Neuronal stem cell (in vitro differentiated cells): ENCODE results near the gene CDK13.

ENCODE experiments used
- DNase-seq: peaks from one replicate; pipeline ENCODE4 v3.0.0-alpha.2; 2013; ENCODE audit warnings: low spot score
- H2AFZ ChIP-seq: one replicate; pipeline ENCODE4 v1.6.1; 2013; ENCODE audit warnings: mild to moderate bottlenecking, low read length, inconsistent platforms
- H2AK5ac ChIP-seq: 2 replicates; pipeline ENCODE4 v1.6.1; 2013; ENCODE audit warnings: low read depth, mild to moderate bottlenecking, inconsistent platforms, low read length, moderate library complexity, mixed read lengths
- H2BK120ac ChIP-seq: 2 replicates; pipeline ENCODE4 v1.6.1; 2013; ENCODE audit warnings: low read depth, mild to moderate bottlenecking, inconsistent platforms, low read length, moderate library complexity, mixed read lengths
- H2BK12ac ChIP-seq: one replicate; pipeline ENCODE4 v1.6.1; 2013; ENCODE audit warnings: low read length, inconsistent platforms
- H2BK15ac ChIP-seq: 2 replicates; pipeline ENCODE4 v1.6.1; 2013; ENCODE audit warnings: mild to moderate bottlenecking, low read length, inconsistent platforms, mixed read lengths
- H2BK5ac ChIP-seq: one replicate; pipeline ENCODE4 v1.6.1; 2013; ENCODE audit warnings: inconsistent platforms, mild to moderate bottlenecking, low read length, moderate library complexity
- H3K14ac ChIP-seq: one replicate; pipeline ENCODE4 v1.6.1; 2013; ENCODE audit warnings: low read length, inconsistent platforms
- H3K18ac ChIP-seq: 2 replicates; pipeline ENCODE4 v1.6.1; 2013; ENCODE audit warnings: low read length, inconsistent platforms
- H3K23ac ChIP-seq: 2 replicates; pipeline ENCODE4 v1.6.1; 2013; ENCODE audit warnings: low read depth, mild to moderate bottlenecking, mixed read lengths, low read length, inconsistent platforms; ENCODE audit not compliant: poor library complexity
- H3K27ac ChIP-seq: replicated peaks from 3 replicates; pipeline ENCODE4 v1.5.1; 2013; ENCODE audit warnings: low read length, inconsistent platforms
- H3K27me3 ChIP-seq, 3 experiments: 2 replicates each; pipeline ENCODE4 v1.6.1; 2013; ENCODE audit warnings: low read length in 3 of 3, mild to moderate bottlenecking in 2 of 3, inconsistent platforms in 1 of 3, low read depth in 1 of 3, mixed read lengths in 1 of 3, moderate library complexity in 1 of 3; ENCODE audit not compliant: control insufficient read depth in 3 of 3, insufficient read depth in 3 of 3
- H3K36me3 ChIP-seq, 2 donors: replicated peaks in 1 of 2; 2 replicates each; pipeline ENCODE4 v1.6.1; 2013; ENCODE audit warnings: low read length in 2 of 2; ENCODE audit not compliant: control insufficient read depth in 2 of 2, insufficient read depth in 2 of 2
- H3K4ac ChIP-seq: 2 replicates; pipeline ENCODE4 v1.6.1; 2013; ENCODE audit warnings: inconsistent platforms, mild to moderate bottlenecking, low read length, moderate library complexity
- H3K4me1 ChIP-seq, 2 donors: 1 replicate in 1 of 2; 2 replicates in 1 of 2; pipeline ENCODE4 v1.6.1; 2013; ENCODE audit warnings: low read length in 2 of 2, low read depth in 1 of 2; ENCODE audit not compliant: control insufficient read depth in 2 of 2, insufficient read depth in 1 of 2
- H3K4me2 ChIP-seq: one replicate; pipeline ENCODE4 v1.6.1; 2013; ENCODE audit warnings: mild to moderate bottlenecking, low read length, inconsistent platforms; ENCODE audit not compliant: insufficient read depth, poor library complexity, severe bottlenecking
- H3K4me3 ChIP-seq, 2 donors: 2 replicates each; pipeline ENCODE4 v1.5.1; 2013; ENCODE audit warnings: low read length in 2 of 2, mild to moderate bottlenecking in 2 of 2, inconsistent platforms in 1 of 2, moderate library complexity in 1 of 2
- H3K79me1 ChIP-seq: one replicate; pipeline ENCODE4 v1.6.1; 2013; ENCODE audit warnings: low read depth, mild to moderate bottlenecking, inconsistent platforms, low read length, moderate library complexity
- H3K9ac ChIP-seq: one replicate; pipeline ENCODE4 v1.6.1; 2013; ENCODE audit warnings: mild to moderate bottlenecking, low read depth, low read length, inconsistent platforms; ENCODE audit not compliant: poor library complexity
- H3K9me3 ChIP-seq, 2 donors: replicated peaks in 1 of 2; 2 replicates each; pipeline versions ENCODE3 to v1.6.1; 2013; ENCODE audit warnings: low read length in 2 of 2, mild to moderate bottlenecking in 2 of 2, inconsistent platforms in 1 of 2, low read depth in 1 of 2, mixed read lengths in 1 of 2, moderate library complexity in 1 of 2; ENCODE audit not compliant: control insufficient read depth in 2 of 2, insufficient read depth in 1 of 2
- H4K8ac ChIP-seq: one replicate; pipeline ENCODE4 v1.6.1; 2013; ENCODE audit warnings: low read depth, mild to moderate bottlenecking, inconsistent platforms, low read length, moderate library complexity
- H4K91ac ChIP-seq: one replicate; pipeline ENCODE4 v1.6.1; 2013; ENCODE audit warnings: low read length, low read depth, mild to moderate bottlenecking, inconsistent platforms; ENCODE audit not compliant: poor library complexity
- WGBS, 2 donors: extraction: QIAGEN DNeasy Blood & Tissue Kit; methylation state at CpG; one replicate each; pipeline ENCODE4 v1.1.7; 2013; ENCODE audit warnings: missing lambda C conversion rate in 2 of 2, mixed read lengths in 1 of 2; ENCODE audit not compliant: insufficient read length in 2 of 2, insufficient replicate concordance in 1 of 2; ENCODE audit errors: extremely low coverage in 2 of 2; 5-methylcytosine and 5-hydroxymethylcytosine counted together

CDK13 gene

DNA sequence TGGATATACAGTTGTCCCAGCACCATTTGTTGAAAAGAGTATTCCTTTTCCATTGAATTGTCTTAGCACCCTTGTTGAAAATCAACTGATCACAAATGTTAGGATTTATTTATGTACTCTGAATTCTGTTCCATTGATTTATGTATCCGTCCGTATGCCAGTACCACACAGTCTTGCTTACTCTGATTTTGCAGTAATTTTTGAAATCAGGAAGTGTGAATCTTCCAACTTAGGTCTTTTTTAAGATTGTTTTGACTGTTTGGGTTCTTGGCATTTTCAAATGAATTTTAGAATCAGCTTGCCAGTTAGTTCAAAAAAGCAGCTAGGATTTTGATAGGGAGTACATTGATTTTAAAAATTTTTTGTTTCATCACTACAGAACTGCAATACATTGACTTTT lies 23.7 kb downstream of the CDK13 start:
- no CpG with 5 or more reads among the region's 2 CpGs for WGBS, 2 donors
- H2AFZ ChIP-seq, result no peak overlapping the region
- no peak for DNase-seq
- no peaks in the 10 kb centered on the region for H3K4me1 ChIP-seq
- H2BK5ac ChIP-seq, result no peak overlapping the region
- H2AK5ac ChIP-seq, result no peak overlapping the region
- H2BK15ac ChIP-seq, result no peak overlapping the region
- H3K4ac ChIP-seq, result no peak overlapping the region
- no peaks in the 10 kb centered on the region for H3K36me3 ChIP-seq
- no peak overlapping the region for H3K4me2 ChIP-seq
- H3K23ac ChIP-seq, result no peak overlapping the region
- H4K8ac ChIP-seq, result no peak overlapping the region
- no peak overlapping the region for H2BK120ac ChIP-seq
- no peak overlapping the region for H3K14ac ChIP-seq
- H3K79me1 ChIP-seq, result no peaks in the 10 kb centered on the region
- no peak overlapping the region for H3K18ac ChIP-seq
- H3K27ac ChIP-seq, result no peak overlapping the region
- H3K9ac ChIP-seq, result no peak overlapping the region
- no peak overlapping the region for H4K91ac ChIP-seq
- no peak overlapping the region for H2BK12ac ChIP-seq
- H3K9me3 ChIP-seq, result no peaks in the 10 kb centered on the region
- no peaks in the 10 kb centered on the region for H3K27me3 ChIP-seq
- no peak overlapping the region for H3K4me3 ChIP-seq

- Histone ChIP-seq H3K4me1 (no peaks in the 10 kb centered on the region), H4K8ac (no peak overlapping the region), H3K27me3 (no peaks in the 10 kb centered on the region), H3K14ac (no peak overlapping the region), H3K4me2 (no peak overlapping the region), H3K36me3 (no peaks in the 10 kb centered on the region), H3K27ac (no peak overlapping the region), H2BK12ac (no peak overlapping the region), H2BK15ac (no peak overlapping the region), H3K9ac (no peak overlapping the region), H3K4ac (no peak overlapping the region), H2BK120ac (no peak overlapping the region), H2AFZ (no peak overlapping the region), H3K4me3 (no peak overlapping the region), H4K91ac (no peak overlapping the region), H3K18ac (no peak overlapping the region), H2BK5ac (no peak overlapping the region), H2AK5ac (no peak overlapping the region), H3K23ac (no peak overlapping the region), H3K79me1 (no peaks in the 10 kb centered on the region), H3K9me3 (no peaks in the 10 kb centered on the region)
- no peak for DNase-seq
- WGBS, 2 donors, result no CpG with 5 or more reads among the region's 3 CpGs
Observed at GRCh38 chr7:39978230-39978934, 28.3 kb downstream of the CDK13 start.

DNA sequence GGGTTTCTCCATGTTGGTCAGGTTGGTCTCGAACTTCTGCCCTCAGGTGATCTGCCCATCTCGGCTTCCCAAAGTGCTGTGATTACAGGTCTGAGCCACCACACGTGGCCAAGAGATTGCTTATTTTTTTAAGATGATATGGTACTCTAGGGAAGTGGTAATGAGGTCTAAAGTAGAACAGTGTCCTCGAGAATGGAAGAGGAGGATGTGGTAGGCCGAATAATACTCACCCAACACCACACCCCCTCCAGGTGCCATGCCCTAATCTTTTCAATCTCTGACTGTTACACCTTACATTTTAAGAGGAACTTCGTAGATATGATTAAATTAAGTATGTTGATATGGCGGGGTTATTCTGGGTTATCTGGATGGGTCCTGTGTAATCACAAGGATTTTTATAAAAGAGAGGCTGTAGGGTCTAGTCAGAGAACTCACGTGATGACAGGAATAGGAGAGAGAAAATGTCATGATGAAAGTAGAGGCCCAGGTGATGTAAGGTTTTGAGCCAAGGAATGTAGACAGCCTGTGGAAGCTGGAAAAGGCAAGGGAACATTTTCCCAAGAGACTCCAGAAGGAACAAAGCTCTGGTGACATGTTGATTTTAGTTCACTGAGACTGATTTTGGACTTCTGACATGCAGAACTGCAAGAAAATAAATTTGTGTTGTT lies 29.5 kb downstream of the CDK13 start:
- H3K4me2 ChIP-seq, result no peak overlapping the region
- no peak for DNase-seq
- no CpG with 5 or more reads among the region's 8 CpGs for WGBS, 2 donors

GRCh38 chr7:39985398-39985918 lies 35.4 kb downstream of the CDK13 start:
- no peak overlapping the region for H2BK5ac ChIP-seq
- H3K27me3 ChIP-seq, result no peaks in the 10 kb centered on the region
- peaks cover 0 to 23% of the 10 kb centered on the region in 2 donors for H3K36me3 ChIP-seq
- H3K27ac ChIP-seq, result no peak overlapping the region
- no peak for DNase-seq
- H4K8ac ChIP-seq, result no peak overlapping the region
- H3K4me1 ChIP-seq, result no peaks in the 10 kb centered on the region
- no peak overlapping the region for H2BK15ac ChIP-seq
- H3K18ac ChIP-seq, result no peak overlapping the region
- no peak overlapping the region for H3K4me2 ChIP-seq
- no peak overlapping the region for H3K4me3 ChIP-seq
- no peak overlapping the region for H2BK120ac ChIP-seq
- H4K91ac ChIP-seq, result no peak overlapping the region
- no peak overlapping the region for H2AFZ ChIP-seq
- no peak overlapping the region for H2AK5ac ChIP-seq
- no peak overlapping the region for H2BK12ac ChIP-seq
- H3K79me1 ChIP-seq, result peaks cover 3% of the 10 kb centered on the region
- no peak overlapping the region for H3K4ac ChIP-seq
- no peak overlapping the region for H3K23ac ChIP-seq
- no peak overlapping the region for H3K14ac ChIP-seq
- H3K9ac ChIP-seq, result no peak overlapping the region
- no CpG with 5 or more reads among the region's 4 CpGs for WGBS, 2 donors
- no peaks in the 10 kb centered on the region for H3K9me3 ChIP-seq

More for the DNA sequence above, 29.5 kb downstream of the CDK13 start:
- Histone ChIP-seq H2BK15ac (no peak overlapping the region), H2BK12ac (no peak overlapping the region), H4K91ac (no peak overlapping the region), H3K4me1 (no peaks in the 10 kb centered on the region), H2AK5ac (no peak overlapping the region), H3K27me3 (no peaks in the 10 kb centered on the region), H2AFZ (no peak overlapping the region), H2BK120ac (no peak overlapping the region), H3K9me3 (no peaks in the 10 kb centered on the region), H3K27ac (no peak overlapping the region), H4K8ac (no peak overlapping the region), H3K14ac (no peak overlapping the region), H3K79me1 (peaks cover 3% of the 10 kb centered on the region), H3K4ac (no peak overlapping the region), H3K9ac (no peak overlapping the region), H3K18ac (no peak overlapping the region), H3K23ac (no peak overlapping the region), H3K4me3 (no peak overlapping the region), H2BK5ac (no peak overlapping the region), H3K36me3 (peaks cover 0 to 4% of the 10 kb centered on the region in 2 donors)
